Mesendoderm (in vitro differentiated cells): ENCODE data around the gene GRAP.
"Not testable (repeated sequence)": the region's sequence is repeated elsewhere in the genome, so short reads cannot be mapped to it uniquely, and the experiment has no call there.

ENCODE experiments used
- DNase-seq: peaks from one replicate; pipeline ENCODE4 v3.0.0; 2013
- H2AK5ac ChIP-seq: 2 replicates; pipeline ENCODE4 v1.6.1; 2013; ENCODE audit warnings: low read length, inconsistent platforms
- H2BK120ac ChIP-seq: 2 replicates; pipeline ENCODE4 v1.6.1; 2013; ENCODE audit warnings: low read depth, mild to moderate bottlenecking, low read length, moderate library complexity, mixed read lengths
- H2BK15ac ChIP-seq: replicated peaks from 2 replicates; pipeline ENCODE4 v1.6.1; 2013; ENCODE audit warnings: low read depth, mild to moderate bottlenecking, moderate library complexity
- H2BK5ac ChIP-seq: 2 replicates; pipeline ENCODE4 v1.6.1; 2013; ENCODE audit warnings: low read length, inconsistent platforms
- H3K18ac ChIP-seq: 2 replicates; pipeline ENCODE4 v1.6.1; 2013; ENCODE audit warnings: mild to moderate bottlenecking, low read length, mixed read lengths
- H3K23ac ChIP-seq: one replicate; pipeline ENCODE4 v1.6.1; 2013; ENCODE audit warnings: low read length
- H3K27ac ChIP-seq: 2 replicates; pipeline ENCODE4 v1.5.1; 2013; ENCODE audit warnings: low read depth, mild to moderate bottlenecking, inconsistent platforms, low read length, moderate library complexity
- H3K27me3 ChIP-seq: 2 replicates; pipeline ENCODE4 v1.6.1; 2013; ENCODE audit warnings: low read length, control low read depth, mild to moderate bottlenecking, inconsistent platforms; ENCODE audit not compliant: insufficient read depth, poor library complexity
- H3K36me3 ChIP-seq: 2 replicates; pipeline ENCODE4 v1.6.1; 2013; ENCODE audit warnings: low read length, inconsistent platforms; ENCODE audit not compliant: control insufficient read depth, insufficient read depth
- H3K4ac ChIP-seq: one replicate; pipeline ENCODE4 v1.6.1; 2013; ENCODE audit warnings: low read depth, mild to moderate bottlenecking, low read length, moderate library complexity
- H3K4me1 ChIP-seq: 2 replicates; pipeline ENCODE4 v1.6.1; 2013; ENCODE audit warnings: low read depth, low read length, inconsistent platforms; ENCODE audit not compliant: control insufficient read depth
- H3K4me2 ChIP-seq: 2 replicates; pipeline ENCODE4 v1.6.1; 2013; ENCODE audit warnings: low read length
- H3K4me3 ChIP-seq: 2 replicates; pipeline ENCODE4 v1.5.1; 2013; ENCODE audit warnings: mild to moderate bottlenecking, low read length
- H3K56ac ChIP-seq: one replicate; pipeline ENCODE4 v1.6.1; 2013; ENCODE audit warnings: low read length
- H3K79me1 ChIP-seq: 2 replicates; pipeline ENCODE4 v1.6.1; 2013; ENCODE audit warnings: low read length, inconsistent platforms
- H3K79me2 ChIP-seq: 2 replicates; pipeline ENCODE4 v1.6.1; 2013; ENCODE audit warnings: mild to moderate bottlenecking, low read length; ENCODE audit not compliant: control insufficient read depth, insufficient read depth
- H3K9ac ChIP-seq: 2 replicates; pipeline ENCODE4 v1.6.1; 2013; ENCODE audit warnings: low read length, inconsistent platforms
- H4K5ac ChIP-seq: one replicate; pipeline ENCODE4 v1.6.1; 2013; ENCODE audit warnings: low read length
- H4K8ac ChIP-seq: one replicate; pipeline ENCODE4 v1.6.1; 2013; ENCODE audit warnings: low read depth, mild to moderate bottlenecking, control low read depth, low read length, moderate library complexity
- WGBS: extraction: QIAGEN DNeasy Blood & Tissue Kit; methylation state at CpG from one replicate; pipeline ENCODE4 v1.1.7; 2013; ENCODE audit warnings: low lambda C conversion rate, missing lambda C conversion rate; ENCODE audit not compliant: insufficient coverage; ENCODE audit errors: extremely low coverage; 5-methylcytosine and 5-hydroxymethylcytosine counted together

GRAP gene

DNA sequence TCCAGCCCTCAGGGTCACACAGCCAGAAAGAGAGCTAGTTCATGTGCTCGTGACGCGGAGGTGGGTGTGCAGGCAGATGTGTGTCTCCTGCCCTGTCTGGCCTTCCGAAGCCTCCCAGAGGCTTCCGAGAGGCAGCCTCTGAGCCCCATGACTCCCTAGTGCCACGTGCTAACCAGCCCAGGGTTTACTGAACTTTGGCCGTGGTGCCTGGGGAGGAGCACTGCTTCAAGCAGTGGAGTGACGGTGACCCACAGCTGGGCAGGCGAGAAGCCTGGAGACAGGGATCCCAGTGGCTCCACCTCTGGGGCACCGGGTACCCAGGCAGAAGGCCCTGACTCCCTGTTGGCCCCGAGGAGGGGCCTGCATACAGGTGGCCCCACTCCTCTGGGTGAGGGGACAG, 18.1 kb downstream of the GRAP start:
- H2BK15ac ChIP-seq, H3K4me2 ChIP-seq, DNase-seq, H2BK5ac ChIP-seq, H3K36me3 ChIP-seq, H3K27me3 ChIP-seq, H3K79me1 ChIP-seq, H4K8ac ChIP-seq, H3K4me1 ChIP-seq, H3K27ac ChIP-seq, H2AK5ac ChIP-seq, H3K79me2 ChIP-seq, H3K56ac ChIP-seq, H4K5ac ChIP-seq, H3K23ac ChIP-seq, H3K4ac ChIP-seq, H3K18ac ChIP-seq, H3K9ac ChIP-seq, H3K4me3 ChIP-seq, H2BK120ac ChIP-seq: not testable (repeated sequence)
- WGBS = no CpG with 5 or more reads among the region's 11 CpGs

DNA sequence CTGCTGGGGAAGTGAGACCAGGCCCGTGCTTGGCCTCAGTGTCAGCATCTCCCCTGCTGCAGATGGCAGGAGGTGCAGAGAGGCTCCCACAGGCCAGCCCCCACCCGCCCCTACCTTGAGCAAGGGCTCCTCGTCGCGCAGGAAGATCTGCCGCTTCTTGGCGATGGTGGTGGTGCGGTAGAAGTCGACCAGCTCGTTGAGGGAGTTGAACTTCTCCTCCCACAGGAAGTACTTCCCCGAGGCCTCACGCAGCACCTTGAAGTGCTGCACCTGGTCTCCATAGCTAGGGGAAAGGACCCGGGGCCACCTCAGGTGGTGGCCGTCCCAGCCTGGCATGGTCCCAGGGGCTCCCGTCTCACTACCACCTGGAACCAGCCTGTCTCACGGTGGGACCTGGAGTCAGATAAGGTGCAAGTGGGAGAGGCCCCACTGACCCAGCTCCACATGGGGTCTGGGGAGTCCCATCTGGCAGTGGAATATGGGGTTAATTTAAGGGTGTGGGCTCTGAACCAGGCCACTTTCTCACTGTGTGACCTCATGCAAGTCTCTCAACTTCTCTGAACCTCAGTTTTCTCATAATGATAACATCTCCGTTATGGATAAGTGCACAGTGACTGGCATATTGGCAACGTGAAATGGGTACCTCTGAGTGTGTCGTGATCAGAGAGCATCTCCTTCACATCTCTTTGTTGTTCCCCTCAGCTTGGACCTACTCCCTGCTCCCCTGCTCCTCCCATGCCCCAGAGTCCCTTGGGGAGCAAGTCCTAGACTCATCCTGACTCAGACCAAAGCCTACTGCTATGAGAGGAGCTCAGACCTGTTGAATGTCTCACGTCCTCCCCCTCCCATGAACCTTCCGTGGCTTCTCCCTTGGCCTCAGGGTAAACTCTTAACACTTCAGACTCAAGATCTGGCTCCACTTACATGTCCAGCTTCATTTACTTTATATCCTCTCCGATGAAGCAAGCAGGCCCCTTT, 22.4 kb downstream of the GRAP start:
- peak; percentile 44 for DNase-seq
- H3K23ac ChIP-seq = no peak overlapping the region
- H3K79me2 ChIP-seq = no peaks in the 10 kb centered on the region
- no peak overlapping the region for H3K18ac ChIP-seq
- no peak overlapping the region for H2BK15ac ChIP-seq
- H2AK5ac ChIP-seq = no peak overlapping the region
- no peak overlapping the region for H3K4ac ChIP-seq
- no peak overlapping the region for H4K8ac ChIP-seq
- no peak overlapping the region for H2BK120ac ChIP-seq
- H3K4me2 ChIP-seq = no peak overlapping the region
- H3K4me1 ChIP-seq = no peaks in the 10 kb centered on the region
- no peak overlapping the region for H3K56ac ChIP-seq
- no peak overlapping the region for H3K27ac ChIP-seq
- no peak overlapping the region for H3K9ac ChIP-seq
- no peaks in the 10 kb centered on the region for H3K79me1 ChIP-seq
- WGBS = no CpG with 5 or more reads among the region's 22 CpGs
- no peaks in the 10 kb centered on the region for H3K36me3 ChIP-seq
- H2BK5ac ChIP-seq = no peak overlapping the region
- H4K5ac ChIP-seq = no peak overlapping the region
- H3K4me3 ChIP-seq = no peak overlapping the region
- H3K27me3 ChIP-seq = no peaks in the 10 kb centered on the region

DNA sequence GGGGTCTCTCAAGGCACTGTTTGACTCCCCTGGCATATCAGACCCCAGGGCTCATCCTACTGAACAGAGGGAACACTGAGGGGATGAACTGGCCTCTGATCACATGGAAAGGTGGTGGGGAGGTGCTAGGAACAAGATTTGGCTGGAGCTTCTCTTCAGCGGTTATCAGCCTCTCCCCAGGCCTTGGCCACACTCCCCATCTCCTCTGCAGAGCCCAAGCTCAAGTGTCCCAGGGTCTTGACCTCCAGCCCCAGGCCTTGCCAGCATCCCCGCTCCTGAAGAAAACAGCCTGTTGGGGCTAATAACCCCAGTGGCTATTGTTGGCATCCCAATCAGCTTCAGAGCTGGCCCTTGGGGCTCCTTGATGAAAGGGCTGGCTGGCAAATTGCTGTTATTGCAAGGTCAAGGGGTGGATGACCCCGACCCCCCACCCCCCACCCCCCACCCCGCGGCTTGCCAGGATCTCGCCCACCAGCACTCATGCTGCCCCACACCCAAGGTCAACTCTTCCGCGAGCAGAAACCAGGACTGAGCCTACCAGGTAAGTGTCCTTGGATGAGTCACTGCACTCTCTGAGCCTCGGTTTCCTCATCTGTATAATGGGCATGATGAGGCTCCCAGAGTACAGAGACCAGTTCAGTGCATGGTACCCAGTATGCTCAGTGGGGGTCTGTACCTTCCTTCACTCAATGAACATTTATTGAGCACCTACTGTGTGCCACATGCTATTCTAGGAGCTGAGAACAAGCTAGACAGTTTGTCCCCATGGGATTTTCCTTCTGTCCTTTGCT, 23.4 kb downstream of the GRAP start:
- no peak overlapping the region for H3K9ac ChIP-seq
- DNase-seq = no peak
- H2BK15ac ChIP-seq = no peak overlapping the region
- no peak overlapping the region for H3K56ac ChIP-seq
- no peak overlapping the region for H3K4me2 ChIP-seq
- no peaks in the 10 kb centered on the region for H3K79me1 ChIP-seq
- no peak overlapping the region for H3K4ac ChIP-seq
- H3K4me1 ChIP-seq = no peaks in the 10 kb centered on the region
- no peak overlapping the region for H2BK120ac ChIP-seq
- WGBS = no CpG with 5 or more reads among the region's 9 CpGs
- no peak overlapping the region for H3K23ac ChIP-seq
- no peak overlapping the region for H2BK5ac ChIP-seq
- H4K8ac ChIP-seq = no peak overlapping the region
- H3K27me3 ChIP-seq = no peaks in the 10 kb centered on the region
- H3K79me2 ChIP-seq = no peaks in the 10 kb centered on the region
- H2AK5ac ChIP-seq = no peak overlapping the region
- H3K36me3 ChIP-seq = no peaks in the 10 kb centered on the region
- no peak overlapping the region for H4K5ac ChIP-seq
- H3K27ac ChIP-seq = no peak overlapping the region
- H3K4me3 ChIP-seq = no peak overlapping the region
- no peak overlapping the region for H3K18ac ChIP-seq

DNA sequence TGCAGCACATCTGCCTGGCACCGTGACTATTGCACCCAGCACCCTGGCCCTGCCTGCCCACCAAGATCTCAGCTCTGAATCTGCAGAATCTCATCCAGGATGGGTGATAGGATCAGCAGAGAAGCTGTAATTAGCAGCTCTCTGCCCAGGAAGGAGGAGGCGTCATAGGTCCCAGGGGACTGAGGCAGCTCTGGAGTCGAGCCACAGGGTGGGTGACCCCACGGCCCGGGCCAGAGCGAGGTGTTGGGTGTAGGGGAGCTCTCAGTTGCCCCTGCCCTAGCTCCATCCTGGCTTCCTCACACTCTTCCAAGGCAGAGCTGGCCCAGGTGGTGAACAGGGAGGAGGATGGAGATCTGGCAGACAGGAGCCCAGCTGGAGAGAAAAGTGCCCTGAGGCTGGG, 24.0 kb downstream of the GRAP start:
- Histone ChIP-seq H4K5ac (no peak overlapping the region), H3K79me1 (no peaks in the 10 kb centered on the region), H2BK5ac (no peak overlapping the region), H2AK5ac (no peak overlapping the region), H4K8ac (no peak overlapping the region), H3K4me3 (no peak overlapping the region), H3K27me3 (no peaks in the 10 kb centered on the region), H3K9ac (no peak overlapping the region), H3K4me2 (no peak overlapping the region), H3K4me1 (no peaks in the 10 kb centered on the region), H3K23ac (no peak overlapping the region), H3K56ac (no peak overlapping the region), H3K18ac (no peak overlapping the region), H3K36me3 (no peaks in the 10 kb centered on the region), H3K27ac (no peak overlapping the region), H2BK120ac (no peak overlapping the region), H2BK15ac (no peak overlapping the region), H3K79me2 (no peaks in the 10 kb centered on the region), H3K4ac (no peak overlapping the region)
- no CpG with 5 or more reads among the region's 6 CpGs for WGBS
- DNase-seq = no peak

DNA sequence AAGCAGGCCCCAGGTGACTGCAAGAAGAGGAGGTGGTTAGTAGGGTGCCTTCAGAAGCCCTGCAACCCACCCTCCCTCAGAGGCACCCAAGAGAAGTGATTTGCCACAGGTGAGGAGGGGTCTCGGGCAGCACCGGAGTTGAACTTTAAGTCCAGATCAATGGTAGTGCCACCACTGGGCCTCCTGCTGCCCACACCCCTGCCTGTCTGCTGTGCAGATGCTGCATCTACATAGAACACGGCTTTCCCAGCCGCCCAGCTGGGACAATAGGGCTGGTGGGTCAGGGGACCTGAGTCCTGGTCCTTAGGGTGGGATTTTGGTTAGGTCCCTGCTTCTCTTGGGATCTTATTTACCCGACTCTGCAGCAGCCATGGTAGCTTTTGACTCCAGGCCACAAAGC, 24.6 kb downstream of the GRAP start:
- H3K79me2 ChIP-seq = no peaks in the 10 kb centered on the region
- H3K27me3 ChIP-seq = no peaks in the 10 kb centered on the region
- H3K4ac ChIP-seq = no peak overlapping the region
- no CpG with 5 or more reads among the region's 5 CpGs for WGBS
- no peaks in the 10 kb centered on the region for H3K79me1 ChIP-seq
- H2AK5ac ChIP-seq = no peak overlapping the region
- H3K4me2 ChIP-seq = no peak overlapping the region
- H3K9ac ChIP-seq = no peak overlapping the region
- H2BK120ac ChIP-seq = no peak overlapping the region
- no peak overlapping the region for H3K27ac ChIP-seq
- no peak overlapping the region for H3K18ac ChIP-seq
- no peak overlapping the region for H3K4me3 ChIP-seq
- no peak overlapping the region for H4K5ac ChIP-seq
- H3K36me3 ChIP-seq = no peaks in the 10 kb centered on the region
- H3K56ac ChIP-seq = no peak overlapping the region
- no peak for DNase-seq
- H2BK15ac ChIP-seq = no peak overlapping the region
- no peak overlapping the region for H4K8ac ChIP-seq
- H3K4me1 ChIP-seq = no peaks in the 10 kb centered on the region
- H3K23ac ChIP-seq = no peak overlapping the region
- H2BK5ac ChIP-seq = no peak overlapping the region
